Natural killer cell treated with Interleukin-12 subunit alpha and Interleukin-12 subunit beta and Interleukin-15 and Interleukin-18, amount 100 ng/mL, for 72 hours (primary cell): ENCODE measurements around the gene ABHD4. TPM values are rescaled to one million over a fixed set of nuclear protein-coding genes. Genes with fewer than 3 reads are reported as not detected.
"Not testable (repeated sequence)": the region's sequence is repeated elsewhere in the genome, so short reads cannot be mapped to it uniquely, and the experiment has no call there.

Experiments
- ATAC-seq, 2 donors: fragments of 150-1000 bp; cut with Tn5 transposase in 1 of 2; sonication (Bioruptor Pico), chemical (Tn5 transposase) in 1 of 2; 2 replicates each; pipeline ENCODE4 v1.10.0; 2021
- DNase-seq: peaks from one replicate; pipeline ENCODE4 v3.0.0; 2022; ENCODE audit warnings: low spot score
- H3K27ac Mint-ChIP-seq, 2 donors: 1 replicate in 1 of 2; 2 replicates in 1 of 2; pipeline ENCODE4 v1.8.0; 2022; ENCODE audit warnings: mixed read lengths in 2 of 2, mild to moderate bottlenecking in 1 of 2, moderate library complexity in 1 of 2
- H3K27me3 Mint-ChIP-seq, 2 donors: 1 replicate in 1 of 2; 2 replicates in 1 of 2; pipeline ENCODE4 v1.8.0; 2022; ENCODE audit warnings: mixed read lengths in 2 of 2
- H3K36me3 Mint-ChIP-seq: one replicate; pipeline ENCODE4 v1.8.0; 2022; ENCODE audit warnings: mixed read lengths
- H3K4me1 Mint-ChIP-seq, 2 donors: 1 replicate in 1 of 2; 2 replicates in 1 of 2; pipeline ENCODE4 v1.8.0; 2022; ENCODE audit warnings: low read depth in 2 of 2, mixed read lengths in 2 of 2, mild to moderate bottlenecking in 1 of 2
- H3K4me3 Mint-ChIP-seq: one replicate; pipeline ENCODE4 v1.8.0; 2022; ENCODE audit warnings: mixed read lengths
- H3K9me3 Mint-ChIP-seq: 2 replicates; pipeline ENCODE4 v1.8.0; 2022; ENCODE audit warnings: mixed read lengths
- total RNA-seq, 2 donors: library from RNA; stranded (reverse); gene quantifications; one replicate each; pipeline ENCODE4 v1.2.3, GENCODE V29; 2022

The ABHD4 gene
- 10 to 100 TPM in 1 of 2 donors, 1 to 10 TPM in 1; 8.4 to 36.8 TPM for total RNA-seq

GRCh38 chr14:22598099-22598895, at the start of gene ABHD4:
TSS of gene ABHD4 (plus strand) at chr14:22598300. CDS start at chr14:22598307, 7 bp downstream.
- peak; percentile 75 for DNase-seq
- H3K9me3 Mint-ChIP-seq, result no peaks in the 10 kb centered on the region
- peak within 1 kb of the TSS; percentile 98 for H3K4me3 Mint-ChIP-seq
- peak; percentile 90 to 94 for ATAC-seq
- H3K27me3 Mint-ChIP-seq, result peaks cover 13 to 15% of the 10 kb centered on the region in 2 donors
- peak within 1 kb of the TSS; percentile 80 to 90 for H3K27ac Mint-ChIP-seq
- H3K4me1 Mint-ChIP-seq, result peaks cover 36 to 41% of the 10 kb centered on the region in 2 donors
- peaks cover 15% of the 10 kb centered on the region for H3K36me3 Mint-ChIP-seq

DNA sequence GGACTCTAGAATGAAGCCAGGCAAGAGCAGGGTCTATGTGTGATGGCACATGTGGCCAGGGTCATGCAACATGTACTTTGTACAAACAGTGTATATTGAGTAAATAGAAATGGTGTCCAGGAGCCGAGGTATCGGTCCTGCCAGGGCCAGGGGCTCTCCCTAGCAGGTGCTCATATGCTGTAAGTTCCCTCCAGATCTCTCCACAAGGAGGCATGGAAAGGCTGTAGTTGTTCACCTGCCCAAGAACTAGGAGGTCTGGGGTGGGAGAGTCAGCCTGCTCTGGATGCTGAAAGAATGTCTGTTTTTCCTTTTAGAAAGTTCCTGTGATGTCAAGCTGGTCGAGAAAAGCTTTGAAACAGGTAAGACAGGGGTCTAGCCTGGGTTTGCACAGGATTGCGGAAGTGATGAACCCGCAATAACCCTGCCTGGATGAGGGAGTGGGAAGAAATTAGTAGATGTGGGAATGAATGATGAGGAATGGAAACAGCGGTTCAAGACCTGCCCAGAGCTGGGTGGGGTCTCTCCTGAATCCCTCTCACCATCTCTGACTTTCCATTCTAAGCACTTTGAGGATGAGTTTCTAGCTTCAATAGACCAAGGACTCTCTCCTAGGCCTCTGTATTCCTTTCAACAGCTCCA, 48.7 kb upstream of the ABHD4 start:
- Mint-ChIP-seq H3K9me3 (no peaks in the 10 kb centered on the region), H3K4me1 (peaks cover 60 to 77% of the 10 kb centered on the region in 2 donors), H3K27me3 (no peaks in the 10 kb centered on the region), H3K27ac (peak overlapping the region; percentile 90 to 98), H3K36me3 (peaks cover 15% of the 10 kb centered on the region), H3K4me3 (peak overlapping the region; percentile 74)
- no peak for ATAC-seq
- DNase-seq, result no peak

DNA sequence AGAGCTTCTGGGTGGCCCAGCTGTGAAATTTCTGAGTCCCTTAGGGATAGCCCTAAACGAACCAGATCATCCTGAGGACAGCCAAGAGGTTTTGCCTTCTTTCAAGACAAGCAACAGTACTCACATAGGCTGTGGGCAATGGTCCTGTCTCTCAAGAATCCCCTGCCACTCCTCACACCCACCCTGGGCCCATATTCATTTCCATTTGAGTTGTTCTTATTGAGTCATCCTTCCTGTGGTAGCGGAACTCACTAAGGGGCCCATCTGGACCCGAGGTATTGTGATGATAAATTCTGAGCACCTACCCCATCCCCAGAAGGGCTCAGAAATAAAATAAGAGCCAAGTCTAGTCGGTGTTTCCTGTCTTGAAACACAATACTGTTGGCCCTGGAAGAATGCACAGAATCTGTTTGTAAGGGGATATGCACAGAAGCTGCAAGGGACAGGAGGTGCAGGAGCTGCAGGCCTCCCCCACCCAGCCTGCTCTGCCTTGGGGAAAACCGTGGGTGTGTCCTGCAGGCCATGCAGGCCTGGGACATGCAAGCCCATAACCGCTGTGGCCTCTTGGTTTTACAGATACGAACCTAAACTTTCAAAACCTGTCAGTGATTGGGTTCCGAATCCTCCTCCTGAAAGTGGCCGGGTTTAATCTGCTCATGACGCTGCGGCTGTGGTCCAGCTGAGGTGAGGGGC, 48.0 kb upstream of the ABHD4 start:
- Mint-ChIP-seq H3K9me3 (no peaks in the 10 kb centered on the region), H3K27me3 (no peaks in the 10 kb centered on the region), H3K4me1 (peaks cover 65 to 77% of the 10 kb centered on the region in 2 donors), H3K4me3 (peak overlapping the region; percentile 74), H3K27ac (peak overlapping the region; percentile 90 to 98), H3K36me3 (peaks cover 13% of the 10 kb centered on the region)
- ATAC-seq, result peak; percentile 86
- peak; percentile 76 for DNase-seq

GRCh38 chr14:22551605-22551997, 46.5 kb upstream of the ABHD4 start:
- Mint-ChIP-seq H3K4me3 (peak overlapping the region; percentile 74), H3K36me3 (peaks cover 13% of the 10 kb centered on the region), H3K9me3 (no peaks in the 10 kb centered on the region), H3K27ac (peak overlapping the region; percentile 90 to 98), H3K4me1 (peaks cover 78 to 86% of the 10 kb centered on the region in 2 donors), H3K27me3 (no peaks in the 10 kb centered on the region)
- DNase-seq, result no peak
- ATAC-seq, result no peak

- peaks cover 82 to 88% of the 10 kb centered on the region in 2 donors for H3K4me1 Mint-ChIP-seq
- H3K27me3 Mint-ChIP-seq, result no peaks in the 10 kb centered on the region
- no peak for DNase-seq
Observed at GRCh38 chr14:22552001-22552826, 45.9 kb upstream of the ABHD4 start.

GRCh38 chr14:22552827-22553076, 45.3 kb upstream of the ABHD4 start:
- H3K27ac Mint-ChIP-seq, result peak overlapping the region; percentile 90 to 98
- no peaks in the 10 kb centered on the region for H3K27me3 Mint-ChIP-seq
- DNase-seq (no peak), ATAC-seq (no peak)
- peak overlapping the region; percentile 74 for H3K4me3 Mint-ChIP-seq
- no peaks in the 10 kb centered on the region for H3K9me3 Mint-ChIP-seq
- peaks cover 13% of the 10 kb centered on the region for H3K36me3 Mint-ChIP-seq
- H3K4me1 Mint-ChIP-seq, result peaks cover 88 to 89% of the 10 kb centered on the region in 2 donors

More at GRCh38 chr14:22552001-22552826, 45.9 kb upstream of the ABHD4 start:
- Mint-ChIP-seq H3K36me3 (peaks cover 13% of the 10 kb centered on the region), H3K27ac (peak overlapping the region; percentile 90 to 98), H3K9me3 (no peaks in the 10 kb centered on the region), H3K4me3 (peak overlapping the region; percentile 74)
- ATAC-seq, result no peak

GRCh38 chr14:22553445-22553844, 44.7 kb upstream of the ABHD4 start:
- DNase-seq, result no peak
- Mint-ChIP-seq H3K9me3 (no peaks in the 10 kb centered on the region), H3K36me3 (peaks cover 8% of the 10 kb centered on the region), H3K27ac (peak overlapping the region; percentile 90 to 98), H3K27me3 (no peaks in the 10 kb centered on the region), H3K4me1 (peaks cover 88 to 89% of the 10 kb centered on the region in 2 donors), H3K4me3 (peak overlapping the region; percentile 42)
- ATAC-seq, result no peak

DNA sequence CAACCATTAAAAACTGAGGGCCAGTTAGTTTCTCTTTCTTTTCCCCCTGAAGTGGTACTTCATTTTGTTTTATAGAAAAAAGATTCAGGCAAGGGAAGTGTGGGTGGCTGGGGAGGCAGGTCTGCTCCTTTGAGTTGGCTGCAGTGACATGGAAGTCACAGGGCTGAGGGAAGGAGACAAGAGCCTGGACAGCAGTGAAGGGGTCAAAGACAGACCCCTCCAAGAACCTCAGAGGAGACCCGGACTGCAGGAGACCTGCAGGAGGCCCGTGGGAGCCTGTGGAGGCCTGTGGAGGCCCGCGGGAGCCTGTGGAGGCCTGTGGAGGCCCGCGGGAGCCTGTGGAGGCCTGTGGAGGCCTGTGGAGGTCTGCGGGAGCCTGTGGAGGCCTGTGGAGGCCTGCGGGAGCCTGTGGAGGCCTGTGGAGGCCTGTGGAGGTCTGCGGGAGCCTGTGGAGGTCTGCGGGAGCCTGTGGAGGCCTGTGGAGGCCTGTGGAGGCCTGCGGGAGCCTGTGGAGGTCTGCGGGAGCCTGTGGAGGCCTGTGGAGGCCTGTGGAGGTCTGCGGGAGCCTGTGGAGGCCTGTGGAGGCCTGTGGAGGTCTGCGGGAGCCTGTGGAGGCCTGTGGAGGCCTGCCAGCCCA, 44.1 kb upstream of the ABHD4 start:
- H3K36me3 Mint-ChIP-seq, H3K9me3 Mint-ChIP-seq, H3K27me3 Mint-ChIP-seq, ATAC-seq, DNase-seq: not testable (repeated sequence)
- H3K4me3 Mint-ChIP-seq, result peak overlapping the region; percentile 42
- peaks cover 89 to 90% of the 10 kb centered on the region in 2 donors for H3K4me1 Mint-ChIP-seq
- peak overlapping the region; percentile 98 to 100 for H3K27ac Mint-ChIP-seq

- ATAC-seq (no peak), DNase-seq (no peak)
- no peaks in the 10 kb centered on the region for H3K9me3 Mint-ChIP-seq
- peak overlapping the region; percentile 98 to 100 for H3K27ac Mint-ChIP-seq
- H3K4me1 Mint-ChIP-seq, result peaks cover 87 to 89% of the 10 kb centered on the region in 2 donors
- peak overlapping the region; percentile 74 for H3K4me3 Mint-ChIP-seq
- H3K36me3 Mint-ChIP-seq, result no peaks in the 10 kb centered on the region
- H3K27me3 Mint-ChIP-seq, result no peaks in the 10 kb centered on the region
Observed at GRCh38 chr14:22554498-22555383, 43.4 kb upstream of the ABHD4 start.

DNA sequence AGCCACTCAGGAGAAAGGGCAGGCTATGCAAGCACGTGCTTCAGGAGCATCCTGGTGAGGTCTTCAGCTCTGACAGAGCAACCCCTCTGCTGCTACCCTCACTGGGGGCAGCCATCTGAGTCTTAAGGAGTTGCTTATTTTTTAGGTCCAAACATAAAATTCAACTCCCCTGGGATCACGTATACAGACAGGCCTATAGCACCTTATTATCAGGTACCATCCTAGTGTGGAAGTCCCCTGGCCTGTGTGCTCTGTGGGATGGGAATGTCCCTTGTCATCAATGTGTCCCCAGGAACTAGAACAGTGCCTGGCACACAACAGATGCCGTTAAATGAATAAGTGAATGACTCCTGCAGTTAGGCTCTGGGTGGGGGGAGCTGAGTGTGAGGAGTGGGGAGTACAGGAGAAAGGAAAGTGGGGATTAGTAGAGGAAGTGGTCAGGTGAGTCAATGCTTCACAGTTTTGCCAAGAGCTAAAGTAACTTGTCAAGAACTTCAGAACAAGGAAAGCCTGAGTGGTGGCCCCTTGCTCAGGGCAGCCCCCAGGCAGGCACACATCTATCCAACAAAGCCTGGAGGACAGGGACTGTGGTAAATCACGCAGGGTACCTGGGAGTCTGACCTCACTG, 42.6 kb upstream of the ABHD4 start:
- H3K4me3 Mint-ChIP-seq, result peak overlapping the region; percentile 74
- no peaks in the 10 kb centered on the region for H3K36me3 Mint-ChIP-seq
- peak overlapping the region; percentile 98 to 100 for H3K27ac Mint-ChIP-seq
- peak; percentile 27 to 29 for ATAC-seq
- peak; percentile 71 for DNase-seq
- H3K9me3 Mint-ChIP-seq, result no peaks in the 10 kb centered on the region
- H3K27me3 Mint-ChIP-seq, result no peaks in the 10 kb centered on the region
- peaks cover 85 to 88% of the 10 kb centered on the region in 2 donors for H3K4me1 Mint-ChIP-seq

- Mint-ChIP-seq H3K27me3 (no peaks in the 10 kb centered on the region), H3K27ac (peak overlapping the region; percentile 98 to 100)
Observed at GRCh38 chr14:22556021-22556989, 41.8 kb upstream of the ABHD4 start.

More at GRCh38 chr14:22556021-22556989, 41.8 kb upstream of the ABHD4 start:
- H3K36me3 Mint-ChIP-seq, result no peaks in the 10 kb centered on the region
- H3K4me1 Mint-ChIP-seq, result peaks cover 85 to 88% of the 10 kb centered on the region in 2 donors
- H3K9me3 Mint-ChIP-seq, result no peaks in the 10 kb centered on the region
- H3K4me3 Mint-ChIP-seq, result peak overlapping the region; percentile 74
- ATAC-seq, result peak; percentile 81 to 82
- DNase-seq, result peak; percentile 97
